CD4-positive, alpha-beta T cell (primary cell): ENCODE data around the gene SCLT1. TPM values are rescaled to one million over a fixed set of nuclear protein-coding genes. Genes with fewer than 3 reads are reported as not detected.

ENCODE experiments used
- ATAC-seq: fragments of 200-7000 bp; cut with Tn5 transposase; one replicate; pipeline ENCODE4 v1.10.0; 2022; ENCODE audit warnings: mild to moderate bottlenecking; ENCODE audit not compliant: poor library complexity
- CTCF ChIA-PET: fragments of 350-600 bp; sonication (Branson Sonifier 250); formaldehyde crosslinking; loops from one replicate; lab custom pipeline; 2021; ENCODE audit warnings: antibody characterized with exemption, inconsistent platforms; lab: Charles Lee
- POLR2A ChIA-PET: fragments of 350-600 bp; sonication (Branson Sonifier 250); formaldehyde crosslinking; loops from one replicate; lab custom pipeline; 2021; ENCODE audit warnings: antibody characterized with exemption, inconsistent platforms; lab: Charles Lee
- DNase-seq, 14 experiments: peaks; one replicate each; pipeline ENCODE4 v3.0.0-alpha.2; 2013 to 2020; ENCODE audit warnings: mixed read lengths in 2 of 14
- H3K27ac ChIP-seq, 2 donors: one replicate each; pipeline versions ENCODE4 v1.5.1 to v1.7.0; 2013; ENCODE audit warnings: low read length in 2 of 2, low read depth in 1 of 2, mild to moderate bottlenecking in 1 of 2
- H3K27me3 ChIP-seq, 2 experiments: 1 replicate in 1 of 2; 2 replicates in 1 of 2; pipeline versions ENCODE4 v1.6.1 to v1.7.0; 2013; ENCODE audit warnings: low read length in 2 of 2, control low read depth in 1 of 2, mild to moderate bottlenecking in 1 of 2, moderate library complexity in 1 of 2; ENCODE audit not compliant: insufficient read depth in 2 of 2, control insufficient read depth in 1 of 2
- H3K36me3 ChIP-seq: one replicate; pipeline ENCODE4 v1.6.1; 2013; ENCODE audit warnings: low read length, control low read depth; ENCODE audit not compliant: insufficient read depth
- H3K4me1 ChIP-seq: one replicate; pipeline ENCODE4 v1.6.1; 2013; ENCODE audit warnings: low read length, control low read depth; ENCODE audit not compliant: insufficient read depth
- H3K4me3 ChIP-seq: one replicate; pipeline ENCODE4 v1.5.1; 2013; ENCODE audit warnings: mild to moderate bottlenecking, low read length, moderate library complexity
- H3K9me3 ChIP-seq, 2 experiments: 1 replicate in 1 of 2; 2 replicates in 1 of 2; pipeline versions ENCODE4 v1.6.1 to v1.7.0; 2013; ENCODE audit warnings: low read length in 2 of 2, mild to moderate bottlenecking in 2 of 2, control low read depth in 1 of 2, moderate library complexity in 1 of 2; ENCODE audit not compliant: control insufficient read depth in 1 of 2, insufficient read depth in 1 of 2
- H3K27ac Mint-ChIP-seq: one replicate; pipeline ENCODE4 v1.8.0; 2020; ENCODE audit warnings: mixed read lengths
- H3K27me3 Mint-ChIP-seq: one replicate; pipeline ENCODE4 v1.8.0; 2021; ENCODE audit warnings: mixed read lengths
- H3K36me3 Mint-ChIP-seq: one replicate; pipeline ENCODE4 v1.8.0; 2021; ENCODE audit warnings: low read depth, mixed read lengths
- H3K4me1 Mint-ChIP-seq: one replicate; pipeline ENCODE4 v1.8.0; 2021; ENCODE audit warnings: low read depth, mixed read lengths
- H3K4me3 Mint-ChIP-seq: one replicate; pipeline ENCODE4 v1.8.0; 2020; ENCODE audit warnings: mild to moderate bottlenecking, mixed read lengths
- H3K9me3 Mint-ChIP-seq: one replicate; pipeline ENCODE4 v1.8.0; 2020; ENCODE audit warnings: mixed read lengths
- intact Hi-C, 2 experiments: fragments of 100-400 bp; cut with DNase I in 1 of 2; cut with micrococcal nuclease in 1 of 2; formaldehyde crosslinking; loops; one replicate each; pipeline versions ENCODE4 v1.15.1 to v1.9.0; 2023 to 2025; cut with DNase I, micrococcal nuclease
- total RNA-seq, 174 experiments: library from RNA in 2 of 174; stranded (reverse) in 2 of 174; gene quantifications; one replicate each; pipeline ENCODE4 v1.2.3 and lab custom pipeline; 2021 to 2026
- TF ChIP-seq, protein P1 (sequence below): fragments of 200-600 bp; IDR thresholded peaks from one replicate; pipeline ENCODE4 v1.8.0; 2022; ENCODE audit warnings: antibody characterized with exemption, mild to moderate bottlenecking

The SCLT1 gene
- total RNA-seq, 2 experiments from 2014 or later, result 21.8 to 21.9 TPM

GRCh38 chr4:128957459-128957858, 135.9 kb downstream of the SCLT1 start:
- Histone ChIP-seq H3K27ac (no peak overlapping the region), H3K4me1 (no peaks in the 10 kb centered on the region), H3K4me3 (no peak overlapping the region), H3K9me3 (no peaks in the 10 kb centered on the region), H3K36me3 (peaks cover 4% of the 10 kb centered on the region), H3K27me3 (no peaks in the 10 kb centered on the region)
- DNase-seq (no peak), ATAC-seq (no peak)
- peaks cover 33% of the 10 kb centered on the region for H3K36me3 Mint-ChIP-seq
- H3K9me3 Mint-ChIP-seq, result no peaks in the 10 kb centered on the region
- CTCF ChIA-PET, result no interaction called here
- POLR2A ChIA-PET, result no interaction called here
- TF ChIP-seq, protein P1, sequence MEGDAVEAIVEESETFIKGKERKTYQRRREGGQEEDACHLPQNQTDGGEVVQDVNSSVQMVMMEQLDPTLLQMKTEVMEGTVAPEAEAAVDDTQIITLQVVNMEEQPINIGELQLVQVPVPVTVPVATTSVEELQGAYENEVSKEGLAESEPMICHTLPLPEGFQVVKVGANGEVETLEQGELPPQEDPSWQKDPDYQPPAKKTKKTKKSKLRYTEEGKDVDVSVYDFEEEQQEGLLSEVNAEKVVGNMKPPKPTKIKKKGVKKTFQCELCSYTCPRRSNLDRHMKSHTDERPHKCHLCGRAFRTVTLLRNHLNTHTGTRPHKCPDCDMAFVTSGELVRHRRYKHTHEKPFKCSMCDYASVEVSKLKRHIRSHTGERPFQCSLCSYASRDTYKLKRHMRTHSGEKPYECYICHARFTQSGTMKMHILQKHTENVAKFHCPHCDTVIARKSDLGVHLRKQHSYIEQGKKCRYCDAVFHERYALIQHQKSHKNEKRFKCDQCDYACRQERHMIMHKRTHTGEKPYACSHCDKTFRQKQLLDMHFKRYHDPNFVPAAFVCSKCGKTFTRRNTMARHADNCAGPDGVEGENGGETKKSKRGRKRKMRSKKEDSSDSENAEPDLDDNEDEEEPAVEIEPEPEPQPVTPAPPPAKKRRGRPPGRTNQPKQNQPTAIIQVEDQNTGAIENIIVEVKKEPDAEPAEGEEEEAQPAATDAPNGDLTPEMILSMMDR, result no peak
- intact Hi-C loops, result no loop called here
- H3K4me1 Mint-ChIP-seq, result peaks cover 19% of the 10 kb centered on the region
- no peaks in the 10 kb centered on the region for H3K27me3 Mint-ChIP-seq
- H3K27ac Mint-ChIP-seq, result no peak overlapping the region
- no peak overlapping the region for H3K4me3 Mint-ChIP-seq

DNA sequence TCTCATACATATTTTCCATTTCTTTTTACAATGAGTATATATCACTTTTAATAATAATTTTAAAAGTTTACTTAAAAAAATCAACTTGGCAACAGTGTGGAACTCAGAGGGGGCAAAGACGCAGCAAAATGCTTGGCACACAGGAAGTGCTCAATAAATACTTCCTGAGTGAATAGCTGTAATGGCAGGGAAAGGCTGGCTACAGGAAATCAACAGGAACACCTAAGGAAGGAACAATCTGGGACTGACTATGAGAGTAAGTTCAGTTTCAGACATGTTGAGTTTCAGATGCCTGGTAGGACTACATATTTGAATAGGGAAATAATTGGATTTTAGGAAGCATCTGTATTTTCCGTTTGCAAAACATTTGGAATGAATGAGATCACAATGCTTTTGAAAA, 137.6 kb downstream of the SCLT1 start:
- H3K27ac ChIP-seq, result no peak overlapping the region
- TF ChIP-seq, protein P1, result no peak
- Mint-ChIP-seq H3K27me3 (no peaks in the 10 kb centered on the region), H3K36me3 (peaks cover 50% of the 10 kb centered on the region), H3K4me3 (no peak overlapping the region), H3K27ac (no peak overlapping the region), H3K9me3 (no peaks in the 10 kb centered on the region), H3K4me1 (peaks cover 6% of the 10 kb centered on the region)
- DNase-seq (no peak), ATAC-seq (no peak)
- POLR2A ChIA-PET, result no interaction called here
- CTCF ChIA-PET, result no interaction called here
- no peaks in the 10 kb centered on the region for H3K9me3 ChIP-seq
- H3K36me3 ChIP-seq, result peaks cover 7% of the 10 kb centered on the region
- no peaks in the 10 kb centered on the region for H3K27me3 ChIP-seq
- H3K4me1 ChIP-seq, result no peaks in the 10 kb centered on the region
- intact Hi-C loops, result no loop called here
- no peak overlapping the region for H3K4me3 ChIP-seq

DNA sequence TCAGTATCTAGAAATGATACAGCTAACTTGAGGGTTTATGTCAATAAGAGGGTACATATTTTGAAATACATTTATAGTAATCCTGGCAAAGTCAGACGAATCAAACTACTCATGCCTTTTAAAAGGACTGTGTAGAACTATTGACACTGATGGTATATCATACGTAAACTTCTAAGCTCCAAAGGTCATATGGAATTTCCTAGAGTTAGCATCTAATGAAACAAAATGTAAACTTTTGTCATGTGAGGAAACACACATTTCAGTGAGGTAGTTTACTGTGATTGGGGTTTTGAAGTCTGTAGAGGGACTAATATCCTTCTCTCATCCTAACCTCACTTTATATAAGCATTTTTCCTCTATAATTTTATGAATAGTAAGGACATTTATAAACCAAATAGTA, 138.4 kb downstream of the SCLT1 start:
- H3K27me3 ChIP-seq, result no peaks in the 10 kb centered on the region
- H3K4me1 Mint-ChIP-seq, result peaks cover 6% of the 10 kb centered on the region
- ChIA-PET CTCF (no interaction called here), POLR2A (no interaction called here)
- DNase-seq (no peak), ATAC-seq (no peak)
- H3K4me1 ChIP-seq, result no peaks in the 10 kb centered on the region
- H3K4me3 ChIP-seq, result no peak overlapping the region
- H3K27ac Mint-ChIP-seq, result no peak overlapping the region
- peaks cover 7% of the 10 kb centered on the region for H3K36me3 ChIP-seq
- no peaks in the 10 kb centered on the region for H3K27me3 Mint-ChIP-seq
- TF ChIP-seq, protein P1, result no peak
- H3K9me3 Mint-ChIP-seq, result no peaks in the 10 kb centered on the region
- H3K27ac ChIP-seq, result no peak overlapping the region
- H3K4me3 Mint-ChIP-seq, result no peak overlapping the region
- H3K9me3 ChIP-seq, result no peaks in the 10 kb centered on the region
- peaks cover 58% of the 10 kb centered on the region for H3K36me3 Mint-ChIP-seq
- intact Hi-C loops, result no loop called here
